ENCODE results near the gene RNPS1. TPM values are rescaled to one million over a fixed set of nuclear protein-coding genes. Genes with fewer than 3 reads are reported as not detected.

The RNPS1 gene
- total and polyA plus RNA-seq, 2 of the 4 experiments (the other 2 are of a cell fraction) = 57.5 to 192 TPM

DNA sequence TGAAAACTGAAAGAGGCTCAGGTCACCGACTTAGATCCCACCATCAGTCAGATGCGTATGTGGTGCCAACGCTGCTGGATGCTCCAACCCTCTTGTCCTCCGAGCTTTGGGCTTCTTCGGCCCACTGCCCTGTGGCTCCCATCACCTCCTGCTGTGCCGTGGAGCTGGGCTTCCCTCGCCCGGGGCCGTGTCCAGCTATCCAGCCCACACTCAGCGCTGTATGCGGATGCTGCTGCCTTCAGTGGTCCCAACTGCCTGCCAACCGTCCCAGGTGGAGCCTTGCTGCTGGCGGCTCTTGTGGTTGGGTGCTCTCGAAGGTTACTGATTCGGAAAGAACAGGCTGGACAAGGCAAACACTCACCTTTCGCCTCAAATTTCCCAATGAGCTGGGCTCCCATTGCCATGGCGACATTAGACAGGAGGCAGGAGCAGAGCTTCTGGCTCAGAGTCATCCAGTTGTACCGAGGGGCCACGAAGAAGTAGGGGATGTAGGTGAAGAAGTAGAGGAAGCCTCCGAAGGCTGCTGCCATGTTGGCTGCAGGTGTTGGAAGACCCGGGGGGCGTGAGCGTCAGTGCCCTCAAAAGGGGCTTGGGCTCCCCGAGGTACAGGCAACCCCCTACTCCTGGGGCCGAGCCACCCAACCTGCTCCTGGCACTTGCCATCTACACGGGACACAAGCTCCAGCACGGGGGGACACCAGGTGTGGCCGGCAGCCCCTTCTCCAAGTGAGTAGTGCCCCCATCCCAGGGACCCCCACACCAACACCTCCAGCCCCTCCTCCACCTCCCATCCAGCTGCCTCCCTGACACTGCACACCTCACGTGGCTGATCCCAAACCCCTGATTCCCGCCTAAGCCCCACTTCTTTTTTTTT, 40.4 kb upstream of the RNPS1 start:
- dilution Hi-C loops (cut with HindIII; ENCODE audit: low sequenced_read_pairs, unreplicated experiment) = no loop called here
- TF ChIP-seq MXI1 (IDR thresholded peaks at IDR 0.05; ENCODE audit: borderline replicate concordance, low read depth, low read length) (no peak), FOS (IDR thresholded peaks at IDR 0.05; ENCODE audit: low read depth, low read length) (no peak), MAZ (IDR thresholded peaks at IDR 0.05; ENCODE audit: borderline replicate concordance, low read depth, low read length) (no peak), RFX5 (IDR thresholded peaks at IDR 0.05; ENCODE audit: low read depth, low read length) (no peak), MAFK (IDR thresholded peaks at IDR 0.05; ENCODE audit: low read depth, low read length) (no peak), SMC3 (IDR thresholded peaks at IDR 0.05; ENCODE audit: low read depth, low read length) (no peak), BHLHE40 (IDR thresholded peaks at IDR 0.05; ENCODE audit: low read depth, low read length) (no peak), RCOR1 (IDR thresholded peaks at IDR 0.05; ENCODE audit: insufficient replicate concordance, low read length) (no peak), CHD1 (IDR thresholded peaks at IDR 0.05; ENCODE audit: low read depth, low read length) (no peak), CEBPB (IDR thresholded peaks at IDR 0.05; ENCODE audit: low read depth, low read length) (no peak), RAD21 (IDR thresholded peaks at IDR 0.05; ENCODE audit: low read length) (no peak), NFE2L2 (IDR thresholded peaks at IDR 0.05; ENCODE audit: low read depth, low read length) (no peak)
- TF ChIP-seq, protein P1, sequence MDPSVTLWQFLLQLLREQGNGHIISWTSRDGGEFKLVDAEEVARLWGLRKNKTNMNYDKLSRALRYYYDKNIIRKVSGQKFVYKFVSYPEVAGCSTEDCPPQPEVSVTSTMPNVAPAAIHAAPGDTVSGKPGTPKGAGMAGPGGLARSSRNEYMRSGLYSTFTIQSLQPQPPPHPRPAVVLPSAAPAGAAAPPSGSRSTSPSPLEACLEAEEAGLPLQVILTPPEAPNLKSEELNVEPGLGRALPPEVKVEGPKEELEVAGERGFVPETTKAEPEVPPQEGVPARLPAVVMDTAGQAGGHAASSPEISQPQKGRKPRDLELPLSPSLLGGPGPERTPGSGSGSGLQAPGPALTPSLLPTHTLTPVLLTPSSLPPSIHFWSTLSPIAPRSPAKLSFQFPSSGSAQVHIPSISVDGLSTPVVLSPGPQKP (IDR thresholded peaks at IDR 0.05; ENCODE audit: borderline replicate concordance, low read depth, low read length) = no peak
- TF ChIP-seq, protein P2, sequence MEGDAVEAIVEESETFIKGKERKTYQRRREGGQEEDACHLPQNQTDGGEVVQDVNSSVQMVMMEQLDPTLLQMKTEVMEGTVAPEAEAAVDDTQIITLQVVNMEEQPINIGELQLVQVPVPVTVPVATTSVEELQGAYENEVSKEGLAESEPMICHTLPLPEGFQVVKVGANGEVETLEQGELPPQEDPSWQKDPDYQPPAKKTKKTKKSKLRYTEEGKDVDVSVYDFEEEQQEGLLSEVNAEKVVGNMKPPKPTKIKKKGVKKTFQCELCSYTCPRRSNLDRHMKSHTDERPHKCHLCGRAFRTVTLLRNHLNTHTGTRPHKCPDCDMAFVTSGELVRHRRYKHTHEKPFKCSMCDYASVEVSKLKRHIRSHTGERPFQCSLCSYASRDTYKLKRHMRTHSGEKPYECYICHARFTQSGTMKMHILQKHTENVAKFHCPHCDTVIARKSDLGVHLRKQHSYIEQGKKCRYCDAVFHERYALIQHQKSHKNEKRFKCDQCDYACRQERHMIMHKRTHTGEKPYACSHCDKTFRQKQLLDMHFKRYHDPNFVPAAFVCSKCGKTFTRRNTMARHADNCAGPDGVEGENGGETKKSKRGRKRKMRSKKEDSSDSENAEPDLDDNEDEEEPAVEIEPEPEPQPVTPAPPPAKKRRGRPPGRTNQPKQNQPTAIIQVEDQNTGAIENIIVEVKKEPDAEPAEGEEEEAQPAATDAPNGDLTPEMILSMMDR (conservative IDR thresholded peaks at IDR 0.05; ENCODE audit: low read depth, low read length) = no peak
- TF ChIP-seq, protein P3, sequence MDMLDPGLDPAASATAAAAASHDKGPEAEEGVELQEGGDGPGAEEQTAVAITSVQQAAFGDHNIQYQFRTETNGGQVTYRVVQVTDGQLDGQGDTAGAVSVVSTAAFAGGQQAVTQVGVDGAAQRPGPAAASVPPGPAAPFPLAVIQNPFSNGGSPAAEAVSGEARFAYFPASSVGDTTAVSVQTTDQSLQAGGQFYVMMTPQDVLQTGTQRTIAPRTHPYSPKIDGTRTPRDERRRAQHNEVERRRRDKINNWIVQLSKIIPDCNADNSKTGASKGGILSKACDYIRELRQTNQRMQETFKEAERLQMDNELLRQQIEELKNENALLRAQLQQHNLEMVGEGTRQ (IDR thresholded peaks at IDR 0.05; ENCODE audit: low read depth, low read length) = no peak

More for the DNA sequence above, 40.4 kb upstream of the RNPS1 start:
- H3K36me3 ChIP-seq (ENCODE audit: control insufficient read depth, insufficient read depth, low read length) = no peaks in the 10 kb centered on the region
- in situ Hi-C loops (cut with MboI; ENCODE audit: low sequenced_read_pairs) = no loop called here
- H3K14ac ChIP-seq (replicated peaks; ENCODE audit: low read depth, low read length) = no peak overlapping the region
- no peaks in the 10 kb centered on the region for H3K9me3 ChIP-seq (ENCODE audit: control insufficient read depth, insufficient read depth, low read length)
- H3K18ac ChIP-seq (ENCODE audit: low read depth, low read length) = no peak overlapping the region
- no peak overlapping the region for H3K4me3 ChIP-seq (ENCODE audit: insufficient read depth, low read depth, low read length)
- H2BK5ac ChIP-seq (ENCODE audit: low read depth, low read length, poor library complexity, severe bottlenecking) = no peak overlapping the region
- no peak overlapping the region for H3K23ac ChIP-seq (ENCODE audit: low read depth, low read length)
- ChIA-PET CTCF (no interaction called here), POLR2A (ENCODE audit: unreplicated experiment) (no interaction called here)
- no peak overlapping the region for H3K27ac ChIP-seq (ENCODE audit: insufficient read depth, low read length)
- H2BK15ac ChIP-seq (ENCODE audit: low read depth, low read length) = no peak overlapping the region
- no peak overlapping the region for H2AK5ac ChIP-seq (ENCODE audit: low read depth, low read length)
- no peak for ATAC-seq (ENCODE audit: low read depth)
- 79% methylated on average over 14 of the region's 30 CpGs; no CpG with 5 or more reads in 1 of the 2 experiments for WGBS, 2 experiments (ENCODE audit: extremely low coverage in 2 of 2, insufficient read length in 1 of 2)
- H4K8ac ChIP-seq (ENCODE audit: low read depth in 2 of 2, low read length in 2 of 2) = no peak overlapping the region
- no peaks in the 10 kb centered on the region for H4K20me1 ChIP-seq (ENCODE audit: insufficient read depth, low read length)
- intact Hi-C loops (cut with micrococcal nuclease) = no loop called here
- H3K4ac ChIP-seq (ENCODE audit: low read depth, low read length) = no peak overlapping the region
- H3K27me3 ChIP-seq (ENCODE audit: control insufficient read depth, insufficient read depth, low read length) = peaks cover 15% of the 10 kb centered on the region
- no peak overlapping the region for H4K5ac ChIP-seq (ENCODE audit: low read depth, low read length)
- no peak overlapping the region for H4K91ac ChIP-seq (ENCODE audit: insufficient read depth, low read depth, low read length)
- H3K9me1 ChIP-seq (ENCODE audit: insufficient read depth, low read length) = no peaks in the 10 kb centered on the region
- no peak overlapping the region for H2AFZ ChIP-seq (replicated peaks; ENCODE audit: low read length, poor library complexity)
- BruUV-seq (replicated peaks) = no TSS peak
- no peak overlapping the region for H2BK20ac ChIP-seq (ENCODE audit: low read depth, low read length)
- H3K79me1 ChIP-seq (ENCODE audit: low read depth in 1 of 2, low read length in 2 of 2) = no peaks in the 10 kb centered on the region
- peak overlapping the region; percentile 55 for H2AK9ac ChIP-seq (replicated peaks; ENCODE audit: low read depth, low read length, poor library complexity)
- no peak for DNase-seq
- H3K4me1 ChIP-seq (ENCODE audit: control insufficient read depth, insufficient read depth, low read length) = no peaks in the 10 kb centered on the region
- H2BK120ac ChIP-seq (ENCODE audit: low read depth, low read length) = no peak overlapping the region
- H3K4me2 ChIP-seq (ENCODE audit: low read depth, low read length) = no peak overlapping the region
- H3K9ac ChIP-seq (ENCODE audit: low read depth, low read length) = no peak overlapping the region
- H3K56ac ChIP-seq (ENCODE audit: extremely low read depth, insufficient read depth, low read length) = no peak overlapping the region

All from IMR-90 (cell line).